ENCODE measurements around the gene RERE.

RERE gene

DNA sequence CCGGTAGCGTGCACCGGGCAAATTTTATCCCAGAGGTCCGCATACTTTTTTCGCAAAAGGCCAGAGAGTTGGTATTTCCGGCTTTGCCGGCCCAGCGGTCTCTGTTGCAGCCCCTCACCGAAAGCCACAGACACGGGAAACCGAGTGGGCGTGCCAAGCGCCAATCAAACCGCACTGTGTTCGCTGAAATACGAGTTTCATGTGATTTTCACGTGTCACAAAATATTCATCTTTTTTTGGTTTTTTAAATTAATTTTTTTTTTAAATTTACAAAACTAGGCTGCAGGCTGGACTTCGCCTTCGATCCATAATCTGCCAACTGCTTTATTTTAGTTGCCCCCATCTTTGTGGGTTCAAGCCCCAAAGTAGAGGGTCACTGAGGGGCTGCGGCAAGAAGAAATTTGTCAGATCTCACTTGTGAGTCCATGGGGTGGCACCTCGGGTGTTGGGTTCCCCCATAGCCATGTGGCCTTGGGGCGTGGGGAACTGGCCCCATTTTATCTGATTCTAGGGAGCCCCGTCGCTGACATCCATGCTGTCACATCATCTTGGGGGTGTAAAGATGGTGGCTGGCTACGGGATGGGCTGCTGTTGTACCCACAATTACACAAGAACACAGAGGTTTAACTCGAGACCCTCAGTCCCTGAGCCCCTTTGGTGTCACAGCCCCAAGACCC lies 478.8 kb downstream of the RERE start:
- Histone ChIP-seq H3K9me3 (ENCODE audit: insufficient read depth, low read length) (no peaks in the 10 kb centered on the region), H3K4me3 (ENCODE audit: insufficient read depth, low read length, poor library complexity, severe bottlenecking) (no peak overlapping the region), H3K9me2 (replicated peaks; ENCODE audit: insufficient read depth, low read length) (no peaks in the 10 kb centered on the region), H3K79me2 (ENCODE audit: insufficient read depth, low read length) (no peaks in the 10 kb centered on the region), H3K4me2 (ENCODE audit: low read depth, low read length, poor library complexity, severe bottlenecking) (no peak overlapping the region), H2AFZ (ENCODE audit: low read depth, low read length, severe bottlenecking) (no peak overlapping the region), H3K36me3 (ENCODE audit: low read length) (no peaks in the 10 kb centered on the region), H4K20me1 (ENCODE audit: low read depth, low read length) (no peaks in the 10 kb centered on the region), H3K27me3 (ENCODE audit: low read length) (no peaks in the 10 kb centered on the region), H3K9ac (ENCODE audit: low read length) (no peak overlapping the region), H3F3A (ENCODE audit: insufficient read depth) (no peaks in the 10 kb centered on the region), H3K27ac (ENCODE audit: low read depth, low read length) (no peak overlapping the region)
- TF ChIP-seq EZH2phosphoT487 (conservative IDR thresholded peaks at IDR 0.05; ENCODE audit: low read length) (no peak), CTCF (IDR thresholded peaks at IDR 0.05; ENCODE audit: insufficient read depth, low read length, poor library complexity, severe bottlenecking) (no peak)

GRCh38 chr1:8337776-8338525 lies 479.5 kb downstream of the RERE start:
- H3F3A ChIP-seq (ENCODE audit: insufficient read depth), result no peaks in the 10 kb centered on the region
- H4K20me1 ChIP-seq (ENCODE audit: low read depth, low read length), result no peaks in the 10 kb centered on the region
- H3K9ac ChIP-seq (ENCODE audit: low read length), result no peak overlapping the region
- H3K79me2 ChIP-seq (ENCODE audit: insufficient read depth, low read length), result no peaks in the 10 kb centered on the region
- no peak overlapping the region for H2AFZ ChIP-seq (ENCODE audit: low read depth, low read length, severe bottlenecking)
- H3K4me2 ChIP-seq (ENCODE audit: low read depth, low read length, poor library complexity, severe bottlenecking), result no peak overlapping the region
- H3K9me2 ChIP-seq (replicated peaks; ENCODE audit: insufficient read depth, low read length), result no peaks in the 10 kb centered on the region
- H3K27me3 ChIP-seq (ENCODE audit: low read length), result no peaks in the 10 kb centered on the region
- TF ChIP-seq CTCF (IDR thresholded peaks at IDR 0.05; ENCODE audit: insufficient read depth, low read length, poor library complexity, severe bottlenecking), result no peak
- no peak for TF ChIP-seq EZH2phosphoT487 (conservative IDR thresholded peaks at IDR 0.05; ENCODE audit: low read length)
- H3K4me3 ChIP-seq (ENCODE audit: insufficient read depth, low read length, poor library complexity, severe bottlenecking), result no peak overlapping the region
- no peaks in the 10 kb centered on the region for H3K9me3 ChIP-seq (ENCODE audit: insufficient read depth, low read length)
- no peak overlapping the region for H3K27ac ChIP-seq (ENCODE audit: low read depth, low read length)
- no peaks in the 10 kb centered on the region for H3K36me3 ChIP-seq (ENCODE audit: low read length)

DNA sequence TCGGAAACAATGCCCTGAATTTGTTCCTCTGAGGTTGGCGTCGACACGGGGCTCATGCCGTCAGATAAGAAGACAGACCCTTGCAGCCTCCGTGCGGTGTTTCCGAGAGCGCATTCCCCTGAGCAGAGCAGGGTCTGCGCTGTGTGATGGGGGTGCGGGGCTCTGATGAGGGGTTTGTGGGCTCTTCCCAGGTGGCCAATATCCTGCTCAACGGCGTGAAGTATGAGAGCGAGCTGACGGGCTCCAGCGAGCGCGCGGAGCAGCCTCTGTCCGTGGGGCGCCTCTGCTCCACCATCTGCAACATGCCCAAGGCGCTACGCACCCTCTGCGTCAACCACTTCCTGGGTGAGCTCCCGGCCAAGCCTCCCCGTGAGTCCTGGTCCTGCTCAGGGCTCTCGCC lies 482.2 kb downstream of the RERE start:
- H3K9ac ChIP-seq (ENCODE audit: low read length), result no peak overlapping the region
- no peak overlapping the region for H3K27ac ChIP-seq (ENCODE audit: low read depth, low read length)
- no peaks in the 10 kb centered on the region for H3K27me3 ChIP-seq (ENCODE audit: low read length)
- no peaks in the 10 kb centered on the region for H3K9me3 ChIP-seq (ENCODE audit: insufficient read depth, low read length)
- no peaks in the 10 kb centered on the region for H3K79me2 ChIP-seq (ENCODE audit: insufficient read depth, low read length)
- TF ChIP-seq CTCF (IDR thresholded peaks at IDR 0.05; ENCODE audit: insufficient read depth, low read length, poor library complexity, severe bottlenecking), result no peak
- no peak for TF ChIP-seq EZH2phosphoT487 (conservative IDR thresholded peaks at IDR 0.05; ENCODE audit: low read length)
- no peaks in the 10 kb centered on the region for H4K20me1 ChIP-seq (ENCODE audit: low read depth, low read length)
- no peak overlapping the region for H2AFZ ChIP-seq (ENCODE audit: low read depth, low read length, severe bottlenecking)
- H3K9me2 ChIP-seq (replicated peaks; ENCODE audit: insufficient read depth, low read length), result no peaks in the 10 kb centered on the region
- no peak overlapping the region for H3K4me3 ChIP-seq (ENCODE audit: insufficient read depth, low read length, poor library complexity, severe bottlenecking)
- no peak overlapping the region for H3K4me2 ChIP-seq (ENCODE audit: low read depth, low read length, poor library complexity, severe bottlenecking)
- no peaks in the 10 kb centered on the region for H3K36me3 ChIP-seq (ENCODE audit: low read length)
- H3F3A ChIP-seq (ENCODE audit: insufficient read depth), result no peaks in the 10 kb centered on the region

Data from SU-DHL-6 (cell line).